Stimulated activated CD4-positive, alpha-beta T cell treated with anti-CD3 and anti-CD28 coated beads, TNF-alpha, amount 100 ng/mL, for 1 hour (primary cell): Measurements from ENCODE around the gene SAPCD1.

Experiments used
- DNase-seq, 3 donors: peaks; one replicate each; pipeline ENCODE4 v3.0.0-alpha.2; 2020; ENCODE audit warnings: low read depth in 3 of 3, low spot score in 1 of 3

The SAPCD1 gene

GRCh38 chr6:31762356-31762755 lies at the start of gene SAPCD1:
Gene SAPCD1 (plus strand): TSS chr6:31762656. CDS start chr6:31763055, 399 bp downstream.
- DNase-seq, result no peak

GRCh38 chr6:31713465-31713864 lies 49.0 kb upstream of the SAPCD1 start:
- no peak for DNase-seq

- DNase-seq, result no peak
Observed at GRCh38 chr6:31713991-31714684, 48.3 kb upstream of the SAPCD1 start.

GRCh38 chr6:31715022-31715958 lies 47.2 kb upstream of the SAPCD1 start, which contains the start of gene LY6G6D:
Gene LY6G6D (plus strand): TSS chr6:31715348. CDS start chr6:31715356, 8 bp downstream.
- no peak for DNase-seq

GRCh38 chr6:31717499-31718222 lies 44.8 kb upstream of the SAPCD1 start:
- DNase-seq, result no peak

- DNase-seq, result no peak
Observed at GRCh38 chr6:31718265-31718664, 44.2 kb upstream of the SAPCD1 start.

GRCh38 chr6:31719001-31719400 lies 43.5 kb upstream of the SAPCD1 start:
- DNase-seq, result no peak

- no peak for DNase-seq
Observed at GRCh38 chr6:31720196-31720770, 42.2 kb upstream of the SAPCD1 start.

- DNase-seq, result no peak
Observed at GRCh38 chr6:31721351-31722020, 41.0 kb upstream of the SAPCD1 start, which contains the start of gene LY6G6C. Gene LY6G6C (minus strand): TSS chr6:31721746. CDS start chr6:31721679, 67 bp downstream.

- no peak for DNase-seq
Observed at GRCh38 chr6:31722173-31722572, 40.3 kb upstream of the SAPCD1 start.

- DNase-seq, result no peak
Observed at GRCh38 chr6:31723245-31723979, 39.0 kb upstream of the SAPCD1 start, which contains the start of gene MPIG6B. Gene MPIG6B (plus strand): TSS chr6:31723373. CDS start chr6:31723384, 11 bp downstream.

- no peak for DNase-seq
Observed at GRCh38 chr6:31723980-31724691, 38.3 kb upstream of the SAPCD1 start.

- DNase-seq, result no peak
Observed at GRCh38 chr6:31725502-31726350, 36.7 kb upstream of the SAPCD1 start.

GRCh38 chr6:31727034-31727716 lies 35.3 kb upstream of the SAPCD1 start:
- DNase-seq, result no peak

GRCh38 chr6:31727717-31728671 lies 34.5 kb upstream of the SAPCD1 start:
- no peak for DNase-seq

GRCh38 chr6:31728767-31729514 lies 33.5 kb upstream of the SAPCD1 start, which contains the start of gene DDAH2:
Gene DDAH2 (minus strand): TSS chr6:31729299. CDS start chr6:31729161, 138 bp downstream.
- no peak for DNase-seq
